LHCN-M2 (cell line): ENCODE measurements around the gene PDE2A. TPM values are rescaled to one million over a fixed set of nuclear protein-coding genes. Genes with fewer than 3 reads are reported as not detected.
A peak's percentile ranks its signal among the peaks of the same experiment; 100 is the strongest.

Source experiments
- DNase-seq: peaks from one replicate; pipeline ENCODE4 v3.0.0-alpha.2; 2012; ENCODE audit warnings: low read depth
- total RNA-seq: library from RNA; depleted of rRNA; stranded (reverse); fragments of >200 nt; gene quantifications from 2 replicates; pipeline ENCODE4 v1.2.3, GENCODE V29; 2014; rRNA removed

PDE2A gene
- total RNA-seq, 1 experiment from 2014 or later = 0.06 TPM

DNA sequence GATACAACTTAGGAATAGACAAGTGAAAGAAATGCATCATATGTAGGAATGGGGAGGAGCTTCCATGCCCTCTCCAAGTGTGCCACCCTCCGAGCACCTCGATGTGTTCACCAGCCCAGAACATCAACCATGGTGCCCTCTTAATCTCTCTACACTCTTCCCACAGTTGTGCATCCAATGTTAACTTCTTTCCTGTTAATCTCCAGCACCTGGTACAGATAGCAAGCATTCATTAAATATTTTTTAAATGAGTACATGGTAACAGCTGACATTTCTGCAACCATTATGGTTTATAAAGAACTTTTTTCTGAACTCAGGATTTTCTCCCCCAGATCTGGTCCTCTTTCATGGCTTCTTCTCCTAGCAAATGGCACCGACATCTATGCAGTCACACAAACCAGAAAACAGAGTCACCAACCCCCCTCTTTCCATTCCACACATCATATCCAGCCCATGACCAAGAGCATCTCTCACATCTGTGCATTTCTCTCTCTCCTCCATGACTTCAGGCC is 121.8 kb downstream of the PDE2A start:
- DNase-seq = peak; percentile 71

GRCh38 chr11:72551571-72551970 is 122.7 kb downstream of the PDE2A start:
- DNase-seq = no peak

DNA sequence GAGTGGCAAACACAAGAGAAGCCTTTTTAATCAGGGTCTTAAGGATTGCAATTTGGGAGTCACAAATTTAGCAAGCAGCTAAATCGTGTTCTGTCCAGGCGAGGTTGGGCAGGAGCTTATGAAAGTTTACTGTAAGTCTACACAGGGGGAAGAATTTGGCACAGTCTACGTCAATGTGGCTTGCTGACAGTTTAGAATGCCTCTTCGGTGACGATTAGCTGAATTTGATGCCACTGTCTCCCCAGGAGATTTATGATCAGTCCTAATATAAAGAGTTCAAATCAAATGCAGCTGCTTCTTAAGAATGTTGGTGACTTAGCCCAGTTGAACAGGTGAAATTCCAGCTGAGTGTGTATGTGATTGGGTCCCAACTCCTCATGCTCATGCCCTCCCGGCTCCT is 125.8 kb downstream of the PDE2A start:
- peak; percentile 32 for DNase-seq

- no peak for DNase-seq
These were observed 127.4 kb downstream of the PDE2A start for GRCh38 chr11:72546866-72547265.

DNA sequence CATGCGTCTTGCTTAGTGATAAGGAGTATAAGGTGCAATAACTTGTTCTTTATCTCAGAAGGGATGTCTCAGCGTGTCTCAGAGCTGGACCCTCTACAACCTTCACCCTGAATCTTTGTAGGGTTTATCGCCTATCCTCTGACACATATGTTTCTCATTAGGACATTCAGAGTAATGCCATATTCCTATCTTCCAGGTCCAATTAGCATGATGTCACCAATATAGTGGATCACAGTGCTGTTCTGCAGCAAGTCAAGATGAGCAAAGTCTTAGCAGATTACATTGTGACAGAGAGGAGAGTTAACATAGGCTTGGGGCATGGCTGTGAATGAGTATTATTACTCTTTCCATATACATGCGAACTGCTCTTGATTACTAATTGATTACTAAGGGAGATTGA is 129.6 kb downstream of the PDE2A start:
- no peak for DNase-seq

DNA sequence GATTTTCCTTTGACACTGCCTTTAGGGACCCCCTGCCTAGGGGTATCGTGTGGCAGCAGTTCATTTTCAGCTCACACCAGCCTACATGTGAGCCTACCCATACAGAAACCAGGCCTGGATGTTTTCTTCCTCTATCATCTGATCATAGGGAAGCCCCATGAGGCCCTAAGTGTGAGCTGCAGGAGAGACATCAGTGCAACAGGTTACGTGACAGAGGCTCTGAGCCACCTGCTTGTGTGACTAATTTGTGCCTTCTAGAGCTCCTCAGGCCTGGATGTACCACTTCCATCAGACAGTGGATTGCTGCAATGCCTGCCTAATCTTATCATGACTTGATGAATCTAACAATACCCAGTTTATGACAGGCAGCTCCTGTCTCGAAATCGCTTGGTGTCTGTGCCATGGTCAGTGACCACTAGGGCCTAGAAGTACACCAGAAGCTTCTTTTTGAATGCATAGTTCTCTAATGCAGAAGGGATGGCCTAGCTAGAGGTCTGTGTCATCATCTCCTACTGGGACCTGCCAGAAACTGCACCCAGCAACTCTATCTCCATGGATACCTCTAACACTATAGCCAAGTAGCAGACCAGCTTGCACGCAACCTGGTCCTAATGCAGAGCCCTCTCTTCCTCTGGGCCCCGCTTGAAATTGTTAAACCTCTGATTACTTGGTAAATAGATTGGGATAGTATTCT is 130.2 kb downstream of the PDE2A start:
- no peak for DNase-seq

- DNase-seq = no peak
These were observed 132.8 kb downstream of the PDE2A start for GRCh38 chr11:72541257-72541974.

GRCh38 chr11:72537051-72537450 is 137.2 kb downstream of the PDE2A start:
- no peak for DNase-seq

DNA sequence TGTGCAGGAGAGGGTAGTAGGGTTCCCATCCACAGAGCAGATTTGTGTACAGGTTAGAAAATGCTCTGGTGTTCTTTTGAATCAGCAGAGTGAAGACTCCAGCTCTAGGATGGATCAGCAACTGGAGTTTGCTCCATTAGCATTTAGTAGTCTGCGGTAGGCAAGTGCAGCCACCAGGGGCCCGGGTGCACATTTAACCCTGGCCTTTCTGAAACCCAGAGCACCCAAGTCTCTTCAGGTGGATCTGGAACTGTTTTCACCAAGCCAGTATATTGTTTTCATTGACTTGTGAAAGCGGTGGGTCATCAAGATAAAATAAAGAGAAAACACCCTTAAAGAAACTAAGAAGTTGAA is 139.1 kb downstream of the PDE2A start:
- no peak for DNase-seq

DNA sequence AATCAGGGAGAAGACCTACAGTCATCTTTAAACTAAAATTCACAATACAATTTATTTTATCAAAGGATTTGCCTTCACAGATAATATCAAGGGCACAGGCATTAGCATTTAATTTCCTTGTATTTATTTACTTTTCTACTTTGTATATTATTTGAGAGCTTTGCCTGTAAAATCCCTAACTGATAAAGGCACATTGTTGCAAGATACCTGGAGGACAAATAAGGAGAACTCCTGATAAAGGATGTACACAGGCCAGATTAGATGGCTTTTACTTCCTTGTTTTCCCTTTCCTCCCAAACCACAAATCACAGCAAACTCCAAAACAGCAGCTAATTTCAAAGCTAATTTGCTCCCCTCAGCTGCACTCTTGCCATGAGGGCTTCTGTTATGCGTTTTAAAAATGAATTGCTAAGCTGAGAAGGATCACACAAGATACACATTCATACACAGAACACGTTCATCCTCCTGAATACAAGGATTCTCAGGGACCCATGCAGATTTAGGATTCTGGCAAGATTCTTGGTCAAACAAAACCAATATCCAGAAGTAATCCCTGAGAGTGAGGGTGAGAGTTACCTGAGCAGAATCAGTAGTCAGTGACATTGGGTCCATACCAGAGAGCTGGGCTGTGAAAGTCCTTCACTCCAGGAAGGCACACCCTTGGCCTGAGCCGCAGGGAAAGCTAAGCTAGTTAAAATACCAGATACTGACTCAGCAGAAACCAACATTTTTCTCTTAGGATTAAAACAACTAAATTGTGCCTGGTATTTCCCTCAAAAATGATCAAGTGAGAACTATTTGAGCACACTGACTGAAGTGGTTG is 139.6 kb downstream of the PDE2A start:
- DNase-seq = no peak

GRCh38 chr11:72529068-72529467 is 145.2 kb downstream of the PDE2A start:
- no peak for DNase-seq

GRCh38 chr11:72528121-72528520 is 146.1 kb downstream of the PDE2A start:
- no peak for DNase-seq

Other genes starting within 250 kb of the PDE2A start
- 37.5 and 38.7 TPM in 2 replicates for gene CLPB, start 239.9 kb downstream of the PDE2A start, total RNA-seq
- 50.1 and 51.3 TPM in 2 replicates for gene ARAP1, start 78.0 kb upstream of the PDE2A start, total RNA-seq
- 3.2 and 7.4 TPM in 2 replicates for gene STARD10, start 119.6 kb upstream of the PDE2A start, total RNA-seq
- 8.0 and 9.8 TPM in 2 replicates for gene ATG16L2, start 140.0 kb upstream of the PDE2A start, total RNA-seq